ENCODE measurements around the gene GNG14.

- TF ChIP-seq TAF1 (IDR thresholded peaks at IDR 0.05; ENCODE audit: borderline replicate concordance, insufficient read depth, low read length), result no peak
- TF ChIP-seq POLR2AphosphoS5 (IDR thresholded peaks at IDR 0.05; ENCODE audit: low read depth, low read length), result no peak
- no peak for TF ChIP-seq REST (IDR thresholded peaks at IDR 0.05; ENCODE audit: insufficient read depth in 1 of 2, low read depth in 2 of 2, low read length in 2 of 2)
These were observed 20.8 kb downstream of the GNG14 start for GRCh38 chr19:12708641-12709040.

Data from PFSK-1 (cell line).